GM15510 (cell line): Measurements from ENCODE around the gene MIEN1.

ENCODE experiments used
- POLR2A ChIP-seq: IDR thresholded peaks from 3 replicates; pipeline ENCODE4 v1.6.1; 2011; ENCODE audit warnings: borderline replicate concordance; ENCODE audit not compliant: insufficient read length; ENCODE audit errors: extremely low read depth

Gene MIEN1

GRCh38 chr17:39736319-39737165, 6.2 kb upstream of the MIEN1 start:
- no peak for TF ChIP-seq POLR2A

GRCh38 chr17:39735882-39736281, 5.5 kb upstream of the MIEN1 start:
- TF ChIP-seq POLR2A = no peak

GRCh38 chr17:39732586-39732985, 2.3 kb upstream of the MIEN1 start:
- no peak for TF ChIP-seq POLR2A

GRCh38 chr17:39729280-39729851, 966 bp downstream of the MIEN1 start:
- TF ChIP-seq POLR2A = no peak

GRCh38 chr17:39727556-39727955, 2.8 kb downstream of the MIEN1 start:
- no peak for TF ChIP-seq POLR2A

- no peak for TF ChIP-seq POLR2A
Measured at GRCh38 chr17:39726617-39727016, 3.7 kb downstream of the MIEN1 start.

- no peak for TF ChIP-seq POLR2A
Measured at GRCh38 chr17:39724731-39725130, 5.6 kb downstream of the MIEN1 start.

GRCh38 chr17:39722965-39723848, 7.1 kb downstream of the MIEN1 start:
- no peak for TF ChIP-seq POLR2A

GRCh38 chr17:39722104-39722503, 8.2 kb downstream of the MIEN1 start:
- no peak for TF ChIP-seq POLR2A

- no peak for TF ChIP-seq POLR2A
Measured at GRCh38 chr17:39719563-39720355, 10.6 kb downstream of the MIEN1 start.

- TF ChIP-seq POLR2A = no peak
Measured at GRCh38 chr17:39717660-39718059, 12.7 kb downstream of the MIEN1 start.

GRCh38 chr17:39716879-39717536, 13.3 kb downstream of the MIEN1 start:
- TF ChIP-seq POLR2A = no peak

GRCh38 chr17:39716073-39716818, 14.1 kb downstream of the MIEN1 start:
- no peak for TF ChIP-seq POLR2A

GRCh38 chr17:39715375-39716072, 14.8 kb downstream of the MIEN1 start:
- TF ChIP-seq POLR2A = no peak

GRCh38 chr17:39714234-39714633, 16.1 kb downstream of the MIEN1 start:
- TF ChIP-seq POLR2A = no peak
